Thymus (tissue), 11 donors: ENCODE data around the gene PARG. TPM values are rescaled to one million over a fixed set of nuclear protein-coding genes. Genes with fewer than 3 reads are reported as not detected.
"Not testable (repeated sequence)": the region's sequence is repeated elsewhere in the genome, so short reads cannot be mapped to it uniquely, and the experiment has no call there.

Experiments used
- DNase-seq, 9 donors: peaks; one replicate each; pipeline ENCODE4 v3.0.0-alpha.2; 2013; ENCODE audit warnings: low spot score in 9 of 9, low read depth in 6 of 9, missing footprints in 1 of 9
- H3K27ac ChIP-seq, 2 donors: one replicate each; pipeline ENCODE4 v1.5.1; 2013; ENCODE audit warnings: control low read depth in 1 of 2, low read depth in 1 of 2, low read length in 1 of 2, mild to moderate bottlenecking in 1 of 2, moderate library complexity in 1 of 2
- H3K27me3 ChIP-seq, 2 donors: one replicate each; pipeline ENCODE4 v1.5.1; 2013; ENCODE audit warnings: low read length in 1 of 2; ENCODE audit not compliant: control insufficient read depth in 2 of 2, insufficient read depth in 1 of 2
- H3K36me3 ChIP-seq, 2 donors: one replicate each; pipeline ENCODE4 v1.5.1; 2013; ENCODE audit warnings: low read length in 1 of 2, mild to moderate bottlenecking in 1 of 2, moderate library complexity in 1 of 2; ENCODE audit not compliant: control insufficient read depth in 2 of 2, insufficient read depth in 2 of 2
- H3K4me1 ChIP-seq, 2 donors: one replicate each; pipeline ENCODE4 v1.5.1; 2013; ENCODE audit warnings: low read length in 2 of 2; ENCODE audit not compliant: control insufficient read depth in 2 of 2, insufficient read depth in 2 of 2
- H3K4me3 ChIP-seq, 2 donors: one replicate each; pipeline ENCODE4 v1.5.1; 2013; ENCODE audit warnings: low read length in 2 of 2, control low read depth in 1 of 2, mild to moderate bottlenecking in 1 of 2
- H3K9me3 ChIP-seq, 2 donors: one replicate each; pipeline ENCODE4 v1.5.1; 2013; ENCODE audit warnings: low read length in 1 of 2, mild to moderate bottlenecking in 1 of 2; ENCODE audit not compliant: control insufficient read depth in 2 of 2, insufficient read depth in 1 of 2
- WGBS: extraction: QIAGEN DNeasy Blood & Tissue Kit; methylation state at CpG from one replicate; pipeline ENCODE4 v1.1.7; 2013; 5-methylcytosine and 5-hydroxymethylcytosine counted together
- polyA plus RNA-seq: library from polyadenylated mRNA; stranded (reverse); fragments of 200-250 nt; gene quantifications from one replicate; pipeline ENCODE4 v1.2.3, GENCODE V29; 2013
- total RNA-seq: library from RNA; stranded (reverse); fragments of 120-200 nt; gene quantifications from one replicate; pipeline ENCODE4 v1.2.4, GENCODE V29; 2013
- donor health status: healthy.

PARG gene
- total and polyA plus RNA-seq, 2 donors, result 10.9 to 30.4 TPM

DNA sequence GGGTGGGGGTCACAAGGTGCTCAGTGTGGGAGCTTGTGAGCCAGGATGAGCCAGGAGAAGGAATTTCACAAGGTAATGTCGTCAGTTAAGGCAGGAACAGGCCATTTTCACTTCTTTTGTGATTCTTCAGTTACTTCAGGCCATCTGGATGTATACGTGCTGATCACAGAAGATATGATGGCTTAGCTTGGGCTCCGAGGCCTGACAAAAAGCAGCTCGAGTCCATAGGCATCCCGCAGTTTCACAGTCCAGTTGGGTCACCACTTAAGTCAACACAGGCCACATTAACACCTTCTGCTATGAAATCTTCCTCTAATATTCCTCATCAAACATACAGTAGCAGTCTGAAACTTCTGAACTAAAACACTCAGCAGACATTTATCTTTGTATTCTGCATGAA is 168.9 kb downstream of the PARG start:
- WGBS, result 57% methylated on average over 5 of the region's 5 CpGs
- peaks cover 9 to 30% of the 10 kb centered on the region in 2 donors for H3K27me3 ChIP-seq

GRCh38 chr10:49771046-49771445 is 170.8 kb downstream of the PARG start:
- not testable (repeated sequence) for H3K27ac ChIP-seq, H3K4me3 ChIP-seq, H3K9me3 ChIP-seq, H3K4me1 ChIP-seq, DNase-seq, H3K36me3 ChIP-seq
- WGBS, result 43% methylated on average over 11 of the region's 11 CpGs
- H3K27me3 ChIP-seq, result peaks cover 16 to 36% of the 10 kb centered on the region in 2 donors

More for the DNA sequence above, 168.9 kb downstream of the PARG start:
- not testable (repeated sequence) for H3K36me3 ChIP-seq, H3K4me3 ChIP-seq, H3K4me1 ChIP-seq, H3K9me3 ChIP-seq, H3K27ac ChIP-seq, DNase-seq

GRCh38 chr10:49769692-49770091 is 172.1 kb downstream of the PARG start:
- Histone ChIP-seq H3K4me1 (peaks cover 0 to 3% of the 10 kb centered on the region in 2 donors), H3K27ac (no peak overlapping the region), H3K4me3 (no peak overlapping the region), H3K36me3 (no peaks in the 10 kb centered on the region), H3K9me3 (no peaks in the 10 kb centered on the region), H3K27me3 (peaks cover 16 to 36% of the 10 kb centered on the region in 2 donors)
- DNase-seq, result no peak
- WGBS, result 98% methylated on average over 8 of the region's 8 CpGs

- peaks cover 0 to 3% of the 10 kb centered on the region in 2 donors for H3K4me1 ChIP-seq
- H3K36me3 ChIP-seq, result no peaks in the 10 kb centered on the region
- H3K4me3 ChIP-seq, result no peak overlapping the region
- no peak overlapping the region for H3K27ac ChIP-seq
- DNase-seq, result no peak
- 17% methylated on average over 45 of the region's 45 CpGs for WGBS
- H3K9me3 ChIP-seq, result no peaks in the 10 kb centered on the region
- peaks cover 16 to 37% of the 10 kb centered on the region in 2 donors for H3K27me3 ChIP-seq
Observed at GRCh38 chr10:49768731-49769130, 173.1 kb downstream of the PARG start.

DNA sequence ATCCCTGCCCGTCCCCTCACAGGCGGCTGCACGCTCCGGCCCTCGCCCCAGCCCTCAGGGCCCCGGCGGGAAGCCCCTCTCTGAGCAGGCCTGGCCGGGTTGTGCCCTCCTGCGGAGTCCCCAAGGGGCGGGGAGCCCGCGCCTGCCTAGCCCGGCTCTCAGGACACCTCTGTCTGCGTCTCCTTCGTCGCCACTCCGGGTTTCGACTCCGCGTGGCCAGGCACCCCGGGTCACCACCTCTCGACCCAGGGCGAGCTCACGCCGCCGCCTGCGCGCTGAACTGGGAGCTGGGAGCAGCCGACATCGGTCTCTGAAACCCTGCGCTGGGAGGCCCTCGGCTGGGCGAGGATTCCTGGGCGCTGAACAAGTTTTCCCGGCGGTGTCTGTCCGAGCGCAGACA is 173.5 kb downstream of the PARG start:
- Histone ChIP-seq H3K4me3 (no peak overlapping the region), H3K27ac (no peak overlapping the region), H3K9me3 (no peaks in the 10 kb centered on the region), H3K4me1 (peaks cover 0 to 3% of the 10 kb centered on the region in 2 donors), H3K36me3 (no peaks in the 10 kb centered on the region), H3K27me3 (peaks cover 16 to 39% of the 10 kb centered on the region in 2 donors)
- 15% methylated on average over 38 of the region's 38 CpGs for WGBS
- DNase-seq, result no peak

Other genes with a start within 250 kb of the PARG start
- 0.61 TPM for gene OGDHL, start 179.7 kb downstream of the PARG start, total RNA-seq
- 1.9 TPM for gene OGDHL, start 179.7 kb downstream of the PARG start, polyA plus RNA-seq
- 11.0 TPM for gene TIMM23B, start within 50 bp of the PARG start, total RNA-seq
- gene TIMM23B, start within 50 bp of the PARG start, polyA plus RNA-seq, result 9.4 TPM
- 6.7 TPM for gene AGAP6, start 46.4 kb upstream of the PARG start, total RNA-seq
- 46.3 TPM for gene AGAP6, start 46.4 kb upstream of the PARG start, polyA plus RNA-seq
- 28.6 TPM for gene WASHC2A, start 125.9 kb upstream of the PARG start, total RNA-seq
- gene WASHC2A, start 125.9 kb upstream of the PARG start, polyA plus RNA-seq, result 32.2 TPM